ENCODE results near the gene NUP43. TPM values are rescaled to one million over a fixed set of nuclear protein-coding genes. Genes with fewer than 3 reads are reported as not detected.

NUP43 gene
- total RNA-seq, 1 donor, result 17.7 TPM

GRCh38 chr6:149723771-149724417 is 22.4 kb downstream of the NUP43 start:
- no peaks in the 10 kb centered on the region for H3K27me3 ChIP-seq (ENCODE audit: insufficient read depth, low read length)
- peak; percentile 89 for DNase-seq (ENCODE audit: insufficient read length, low spot score, missing footprints)

GRCh38 chr6:149723262-149723661 is 23.1 kb downstream of the NUP43 start:
- DNase-seq (ENCODE audit: insufficient read length, low spot score, missing footprints), result no peak
- H3K36me3 ChIP-seq (ENCODE audit: insufficient read depth, low read length), result peaks cover 14% of the 10 kb centered on the region
- H3K4me3 ChIP-seq (ENCODE audit: insufficient read depth, low read length), result no peak overlapping the region

More at GRCh38 chr6:149723771-149724417, 22.4 kb downstream of the NUP43 start:
- H2AFZ ChIP-seq (ENCODE audit: low read length), result no peak overlapping the region
- no peak overlapping the region for H3K4me3 ChIP-seq (ENCODE audit: insufficient read depth, low read length)
- no peak overlapping the region for H3K4me2 ChIP-seq (ENCODE audit: insufficient read depth, low read length)
- H3K27ac ChIP-seq (ENCODE audit: low read depth, low read length), result no peak overlapping the region
- no peaks in the 10 kb centered on the region for H3K79me2 ChIP-seq (ENCODE audit: insufficient read depth, low read length)
- H3K36me3 ChIP-seq (ENCODE audit: insufficient read depth, low read length), result peaks cover 18% of the 10 kb centered on the region
- peak; percentile 92 for TF ChIP-seq CTCF (IDR thresholded peaks at IDR 0.05; ENCODE audit: extremely low read depth, low read depth, low read length)
- H3K9me3 ChIP-seq (ENCODE audit: low read depth, low read length), result no peaks in the 10 kb centered on the region
- H4K20me1 ChIP-seq (ENCODE audit: insufficient read depth, low read length), result no peaks in the 10 kb centered on the region
- H3K4me1 ChIP-seq (ENCODE audit: insufficient read depth, low read length), result peaks cover 4% of the 10 kb centered on the region

GRCh38 chr6:149719531-149719930 is 26.8 kb downstream of the NUP43 start:
- Histone ChIP-seq H3K36me3 (ENCODE audit: insufficient read depth, low read length) (no peaks in the 10 kb centered on the region), H3K4me3 (ENCODE audit: insufficient read depth, low read length) (no peak overlapping the region), H3K4me1 (ENCODE audit: insufficient read depth, low read length) (peaks cover 20% of the 10 kb centered on the region), H3K4me2 (ENCODE audit: insufficient read depth, low read length) (no peak overlapping the region), H3K9me3 (ENCODE audit: low read depth, low read length) (no peaks in the 10 kb centered on the region), H2AFZ (ENCODE audit: low read length) (no peak overlapping the region), H4K20me1 (ENCODE audit: insufficient read depth, low read length) (peaks cover 5% of the 10 kb centered on the region), H3K27me3 (ENCODE audit: insufficient read depth, low read length) (no peaks in the 10 kb centered on the region), H3K79me2 (ENCODE audit: insufficient read depth, low read length) (peaks cover 41% of the 10 kb centered on the region), H3K27ac (ENCODE audit: low read depth, low read length) (no peak overlapping the region)
- no peak for DNase-seq (ENCODE audit: insufficient read length, low spot score, missing footprints)
- TF ChIP-seq CTCF (IDR thresholded peaks at IDR 0.05; ENCODE audit: extremely low read depth, low read depth, low read length), result no peak

More at GRCh38 chr6:149723262-149723661, 23.1 kb downstream of the NUP43 start:
- Histone ChIP-seq H3K79me2 (ENCODE audit: insufficient read depth, low read length) (peaks cover 5% of the 10 kb centered on the region), H3K9me3 (ENCODE audit: low read depth, low read length) (no peaks in the 10 kb centered on the region), H4K20me1 (ENCODE audit: insufficient read depth, low read length) (no peaks in the 10 kb centered on the region), H3K4me1 (ENCODE audit: insufficient read depth, low read length) (peaks cover 9% of the 10 kb centered on the region), H3K27ac (ENCODE audit: low read depth, low read length) (no peak overlapping the region), H3K4me2 (ENCODE audit: insufficient read depth, low read length) (no peak overlapping the region), H2AFZ (ENCODE audit: low read length) (no peak overlapping the region), H3K27me3 (ENCODE audit: insufficient read depth, low read length) (no peaks in the 10 kb centered on the region)
- TF ChIP-seq CTCF (IDR thresholded peaks at IDR 0.05; ENCODE audit: extremely low read depth, low read depth, low read length), result no peak

GRCh38 chr6:149717588-149718458 is 28.5 kb downstream of the NUP43 start, which contains the start of gene LATS1:
Gene LATS1 (minus strand): TSS chr6:149718101. CDS start chr6:149702126, 15,975 bp downstream.
- peaks cover 5% of the 10 kb centered on the region for H4K20me1 ChIP-seq (ENCODE audit: insufficient read depth, low read length)
- DNase-seq (ENCODE audit: insufficient read length, low spot score, missing footprints), result peak; percentile 94
- H3K9me3 ChIP-seq (ENCODE audit: low read depth, low read length), result no peaks in the 10 kb centered on the region
- H3K79me2 ChIP-seq (ENCODE audit: insufficient read depth, low read length), result peaks cover 58% of the 10 kb centered on the region
- TF ChIP-seq CTCF (IDR thresholded peaks at IDR 0.05; ENCODE audit: extremely low read depth, low read depth, low read length), result no peak
- peak within 1 kb of the TSS; percentile 92 for H3K27ac ChIP-seq (ENCODE audit: low read depth, low read length)
- peaks cover 16% of the 10 kb centered on the region for H3K4me1 ChIP-seq (ENCODE audit: insufficient read depth, low read length)
- peak within 1 kb of the TSS; percentile 95 for H2AFZ ChIP-seq (ENCODE audit: low read length)
- H3K27me3 ChIP-seq (ENCODE audit: insufficient read depth, low read length), result no peaks in the 10 kb centered on the region
- peak within 1 kb of the TSS; percentile 95 for H3K4me3 ChIP-seq (ENCODE audit: insufficient read depth, low read length)
- H3K4me2 ChIP-seq (ENCODE audit: insufficient read depth, low read length), result peak within 1 kb of the TSS; percentile 87
- H3K36me3 ChIP-seq (ENCODE audit: insufficient read depth, low read length), result no peaks in the 10 kb centered on the region
